ENCODE measurements around the gene LPCAT4.

- TF ChIP-seq, protein P1, sequence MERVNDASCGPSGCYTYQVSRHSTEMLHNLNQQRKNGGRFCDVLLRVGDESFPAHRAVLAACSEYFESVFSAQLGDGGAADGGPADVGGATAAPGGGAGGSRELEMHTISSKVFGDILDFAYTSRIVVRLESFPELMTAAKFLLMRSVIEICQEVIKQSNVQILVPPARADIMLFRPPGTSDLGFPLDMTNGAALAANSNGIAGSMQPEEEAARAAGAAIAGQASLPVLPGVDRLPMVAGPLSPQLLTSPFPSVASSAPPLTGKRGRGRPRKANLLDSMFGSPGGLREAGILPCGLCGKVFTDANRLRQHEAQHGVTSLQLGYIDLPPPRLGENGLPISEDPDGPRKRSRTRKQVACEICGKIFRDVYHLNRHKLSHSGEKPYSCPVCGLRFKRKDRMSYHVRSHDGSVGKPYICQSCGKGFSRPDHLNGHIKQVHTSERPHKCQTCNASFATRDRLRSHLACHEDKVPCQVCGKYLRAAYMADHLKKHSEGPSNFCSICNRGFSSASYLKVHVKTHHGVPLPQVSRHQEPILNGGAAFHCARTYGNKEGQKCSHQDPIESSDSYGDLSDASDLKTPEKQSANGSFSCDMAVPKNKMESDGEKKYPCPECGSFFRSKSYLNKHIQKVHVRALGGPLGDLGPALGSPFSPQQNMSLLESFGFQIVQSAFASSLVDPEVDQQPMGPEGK (CRISPR knock-in tag; IDR thresholded peaks at IDR 0.05; ENCODE audit: borderline replicate concordance): no peak
- TF ChIP-seq RARB (CRISPR knock-in tag; IDR thresholded peaks at IDR 0.05): no peak
- TF ChIP-seq, protein P2, sequence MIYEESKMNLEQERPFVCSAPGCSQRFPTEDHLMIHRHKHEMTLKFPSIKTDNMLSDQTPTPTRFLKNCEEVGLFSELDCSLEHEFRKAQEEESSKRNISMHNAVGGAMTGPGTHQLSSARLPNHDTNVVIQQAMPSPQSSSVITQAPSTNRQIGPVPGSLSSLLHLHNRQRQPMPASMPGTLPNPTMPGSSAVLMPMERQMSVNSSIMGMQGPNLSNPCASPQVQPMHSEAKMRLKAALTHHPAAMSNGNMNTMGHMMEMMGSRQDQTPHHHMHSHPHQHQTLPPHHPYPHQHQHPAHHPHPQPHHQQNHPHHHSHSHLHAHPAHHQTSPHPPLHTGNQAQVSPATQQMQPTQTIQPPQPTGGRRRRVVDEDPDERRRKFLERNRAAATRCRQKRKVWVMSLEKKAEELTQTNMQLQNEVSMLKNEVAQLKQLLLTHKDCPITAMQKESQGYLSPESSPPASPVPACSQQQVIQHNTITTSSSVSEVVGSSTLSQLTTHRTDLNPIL (CRISPR knock-in tag; IDR thresholded peaks at IDR 0.05; ENCODE audit: low read depth): no peak
- no peak for TF ChIP-seq ZFP30 (CRISPR knock-in tag; IDR thresholded peaks at IDR 0.05)
- TF ChIP-seq ZC3H10 (CRISPR knock-in tag; IDR thresholded peaks at IDR 0.05): no peak
- no peak for TF ChIP-seq TCF4 (CRISPR knock-in tag; IDR thresholded peaks at IDR 0.05; ENCODE audit: borderline replicate concordance)
- TF ChIP-seq ARNTL (CRISPR knock-in tag; IDR thresholded peaks at IDR 0.05; ENCODE audit: borderline replicate concordance, low read depth): no peak
These were observed 39.1 kb downstream of the LPCAT4 start for GRCh38 chr15:34327906-34328305.

Measured in SK-N-SH treated with all-trans-retinoic acid at 6 μM for 48 hours (cell line).